DMS53 (cell line): ENCODE data around the gene RAB3IL1.
"Not testable (repeated sequence)": the region's sequence is repeated elsewhere in the genome, so short reads cannot be mapped to it uniquely, and the experiment has no call there.

Experiments
- DNase-seq: peaks from one replicate; lab custom pipeline; 2025; lab: John Stamatoyannopoulos, UW

Gene RAB3IL1, protein sequence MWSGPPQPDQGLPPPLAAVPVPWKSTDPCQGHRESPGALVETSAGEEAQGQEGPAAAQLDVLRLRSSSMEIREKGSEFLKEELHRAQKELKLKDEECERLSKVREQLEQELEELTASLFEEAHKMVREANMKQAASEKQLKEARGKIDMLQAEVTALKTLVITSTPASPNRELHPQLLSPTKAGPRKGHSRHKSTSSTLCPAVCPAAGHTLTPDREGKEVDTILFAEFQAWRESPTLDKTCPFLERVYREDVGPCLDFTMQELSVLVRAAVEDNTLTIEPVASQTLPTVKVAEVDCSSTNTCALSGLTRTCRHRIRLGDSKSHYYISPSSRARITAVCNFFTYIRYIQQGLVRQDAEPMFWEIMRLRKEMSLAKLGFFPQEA

DNA sequence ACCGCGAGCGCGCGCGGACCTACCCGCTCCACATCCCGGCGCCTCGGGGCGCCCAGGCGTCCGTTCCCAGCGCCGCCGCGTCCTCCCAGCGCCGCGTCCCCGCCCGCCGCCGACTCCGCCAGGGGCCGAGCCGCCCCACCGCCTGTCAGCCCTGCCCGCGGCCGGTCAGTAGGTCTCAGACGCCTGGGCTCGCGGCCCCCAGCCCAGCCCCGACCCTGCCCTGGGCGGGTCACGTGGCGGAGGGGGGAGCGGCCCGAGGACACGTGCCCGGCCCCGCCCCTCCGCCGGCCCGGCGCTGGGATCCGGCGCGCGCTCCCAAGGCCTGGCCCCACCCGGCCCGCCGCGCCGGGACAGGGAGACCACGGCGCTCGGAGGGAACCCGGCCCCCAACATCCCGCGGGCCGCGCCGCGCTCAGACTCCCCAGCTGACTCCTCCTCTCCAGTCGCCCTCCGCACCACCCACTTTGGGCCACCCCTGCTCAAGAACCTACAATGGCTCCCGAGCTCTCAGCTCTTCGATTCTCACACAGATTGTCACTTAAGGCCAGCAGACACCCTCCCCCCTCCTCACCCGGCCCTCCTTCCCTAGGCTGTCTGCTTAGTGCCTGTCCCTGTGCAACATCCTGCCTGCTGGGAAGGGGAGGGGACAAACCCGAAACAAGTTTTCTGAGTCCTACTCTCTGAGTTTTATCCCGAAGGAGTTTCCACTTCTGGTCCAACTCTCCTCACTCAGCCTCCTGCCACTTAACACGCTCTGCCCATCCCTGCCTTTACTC, at the start of gene RAB3IL1:
Gene RAB3IL1 (minus strand): TSS at position 233 of the 776 bp plus-strand sequence. CDS start 199 bp downstream, at position 34.
- DNase-seq, result peak; percentile 72

DNA sequence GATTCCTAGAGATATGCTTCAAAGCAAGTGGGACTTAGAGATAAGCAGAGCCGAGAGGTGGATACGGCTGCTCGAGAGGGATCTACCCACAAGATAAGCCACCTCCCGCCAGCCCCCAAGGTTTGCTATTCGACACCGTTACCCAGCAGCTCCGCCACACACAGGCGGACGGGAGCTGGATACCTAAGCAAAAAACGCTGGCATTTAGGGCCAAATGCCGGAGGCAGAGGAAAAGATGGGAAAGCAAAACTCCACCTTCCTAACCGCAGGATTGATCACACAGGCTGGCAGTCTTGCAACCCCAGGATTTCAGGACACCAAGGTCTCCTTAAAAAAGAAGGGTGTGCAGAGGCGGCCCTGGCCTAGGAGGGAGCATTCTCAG, 49.4 kb upstream of the RAB3IL1 start:
- peak; percentile 47 for DNase-seq

DNA sequence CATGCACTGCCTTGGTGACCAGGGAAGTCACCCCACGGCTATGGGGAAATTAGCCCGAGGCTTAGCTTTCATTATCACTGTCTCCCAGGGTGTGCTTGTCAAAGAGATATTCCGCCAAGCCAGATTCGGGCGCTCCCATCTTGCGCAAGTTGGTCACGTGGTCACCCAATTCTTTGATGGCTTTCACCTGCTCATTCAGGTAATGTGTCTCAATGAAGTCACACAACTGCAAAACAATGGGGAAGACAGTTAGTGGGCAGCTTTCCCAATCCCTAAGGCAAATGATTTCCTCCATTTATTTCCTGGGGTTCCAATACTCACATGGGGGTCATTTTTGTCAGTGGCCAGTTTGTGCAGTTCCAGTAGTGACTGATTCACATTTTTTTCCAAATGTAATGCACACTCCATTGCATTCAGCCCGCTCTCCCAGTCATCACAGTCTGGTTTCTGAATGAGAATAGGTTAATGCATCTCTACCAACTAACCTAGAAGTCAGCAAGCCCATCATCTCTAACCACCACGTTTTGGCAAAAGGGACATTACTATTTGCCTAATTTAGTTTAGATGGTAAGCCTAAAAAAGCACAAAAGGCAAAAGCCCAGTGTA, 47.4 kb upstream of the RAB3IL1 start:
- not testable (repeated sequence) for DNase-seq

DNA sequence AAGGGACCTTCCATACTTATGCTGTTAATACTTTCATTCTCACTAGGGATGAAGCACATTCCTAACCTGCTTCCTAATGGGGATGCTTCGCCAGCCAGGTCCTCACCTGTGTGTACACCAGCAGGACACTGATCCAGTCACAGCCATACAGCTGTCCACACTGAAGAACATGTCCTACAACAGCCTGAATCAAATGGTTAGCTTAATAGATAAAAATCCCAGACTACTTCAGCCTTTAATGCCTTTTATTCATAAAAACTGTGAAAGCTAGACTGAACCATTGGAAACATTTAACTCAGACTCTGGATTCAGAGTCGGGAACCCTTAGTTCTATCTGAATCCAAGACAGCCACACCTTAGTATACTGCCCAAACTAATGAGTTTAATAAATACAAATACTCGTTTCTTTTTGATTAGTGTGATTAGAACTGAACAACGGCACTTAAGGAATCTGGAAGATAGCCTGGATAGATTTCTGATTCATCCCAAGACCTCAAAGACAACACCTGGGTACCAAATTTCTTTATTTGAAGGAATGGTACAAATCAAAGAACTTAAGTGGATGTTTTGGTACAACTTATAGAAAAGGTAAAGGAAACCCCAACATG, 46.8 kb upstream of the RAB3IL1 start:
- DNase-seq, result peak; percentile 32

DNA sequence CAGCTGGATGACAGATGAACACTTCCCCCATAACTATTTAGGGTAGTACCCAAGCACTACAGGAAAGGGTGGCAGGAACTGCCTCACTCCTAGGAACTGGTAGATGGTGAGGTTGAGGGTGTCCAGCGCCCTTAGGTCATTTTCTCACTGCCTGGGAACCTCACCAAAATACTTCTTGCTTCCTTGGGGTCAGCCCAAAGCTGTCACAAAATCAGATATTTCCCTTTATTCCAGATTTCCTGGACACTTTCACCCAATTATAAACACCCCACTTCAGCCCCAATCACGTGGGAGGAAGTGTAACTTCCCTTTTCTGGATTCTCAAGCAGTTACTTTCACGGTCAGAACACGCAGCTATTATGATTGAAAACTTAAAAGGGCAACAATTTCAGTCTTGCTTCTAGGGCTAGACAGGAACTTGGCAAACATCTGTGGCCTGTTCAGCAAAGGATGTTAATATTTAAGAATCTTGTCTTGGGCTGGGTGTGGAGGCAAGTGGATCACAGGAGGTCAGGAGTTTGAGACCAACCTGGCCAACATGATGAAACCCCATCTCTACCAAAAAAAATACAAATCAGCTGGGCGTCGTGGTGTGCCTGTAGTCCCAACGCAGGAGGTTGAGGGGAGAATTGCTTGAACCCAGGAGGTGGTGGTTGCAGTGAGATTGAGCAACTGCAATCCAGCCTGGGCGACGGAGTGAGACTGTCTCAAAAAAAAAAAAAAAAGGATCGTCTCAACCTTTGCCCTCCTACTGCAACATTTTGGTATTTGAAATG, 46.1 kb upstream of the RAB3IL1 start:
- no peak for DNase-seq

DNA sequence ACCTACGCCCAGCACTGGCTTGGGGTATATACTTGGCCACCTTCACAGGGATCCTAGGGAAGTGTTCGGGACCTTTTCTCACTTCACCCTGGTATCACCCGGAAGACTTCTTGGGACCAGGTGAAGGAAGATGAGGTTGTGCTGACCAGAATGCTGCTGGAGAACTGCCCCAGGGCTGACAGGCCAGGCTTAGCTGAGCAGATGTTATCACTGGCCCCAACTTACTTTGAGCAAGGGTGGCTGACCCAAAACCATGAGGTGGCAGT, 45.6 kb upstream of the RAB3IL1 start:
- DNase-seq, result no peak

DNA sequence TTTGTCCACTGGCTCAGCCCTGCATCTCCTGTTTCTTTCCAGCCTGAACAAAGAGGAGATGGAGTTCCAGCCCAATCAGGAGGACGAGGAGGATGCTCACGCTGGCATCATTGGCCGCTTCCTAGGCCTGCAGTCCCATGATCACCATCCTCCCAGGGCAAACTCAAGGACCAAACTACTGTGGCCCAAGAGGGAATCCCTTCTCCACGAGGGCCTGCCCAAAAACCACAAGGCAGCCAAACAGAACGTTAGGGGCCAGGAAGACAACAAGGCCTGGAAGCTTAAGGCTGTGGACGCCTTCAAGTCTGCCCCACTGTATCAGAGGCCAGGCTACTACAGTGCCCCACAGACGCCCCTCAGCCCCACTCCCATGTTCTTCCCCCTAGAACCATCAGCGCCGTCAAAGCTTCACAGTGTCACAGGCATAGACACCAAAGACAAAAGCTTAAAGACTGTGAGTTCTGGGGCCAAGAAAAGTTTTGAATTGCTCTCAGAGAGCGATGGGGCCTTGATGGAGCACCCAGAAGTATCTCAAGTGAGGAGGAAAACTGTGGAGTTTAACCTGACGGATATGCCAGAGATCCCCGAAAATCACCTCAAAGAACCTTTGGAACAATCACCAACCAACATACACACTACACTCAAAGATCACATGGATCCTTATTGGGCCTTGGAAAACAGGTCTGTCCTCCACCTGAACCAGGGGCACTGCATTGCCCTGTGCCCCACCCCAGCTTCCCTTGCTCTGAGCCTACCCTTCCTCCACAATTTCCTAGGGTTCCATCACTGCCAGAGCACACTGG, 45.0 kb upstream of the RAB3IL1 start:
- no peak for DNase-seq

DNA sequence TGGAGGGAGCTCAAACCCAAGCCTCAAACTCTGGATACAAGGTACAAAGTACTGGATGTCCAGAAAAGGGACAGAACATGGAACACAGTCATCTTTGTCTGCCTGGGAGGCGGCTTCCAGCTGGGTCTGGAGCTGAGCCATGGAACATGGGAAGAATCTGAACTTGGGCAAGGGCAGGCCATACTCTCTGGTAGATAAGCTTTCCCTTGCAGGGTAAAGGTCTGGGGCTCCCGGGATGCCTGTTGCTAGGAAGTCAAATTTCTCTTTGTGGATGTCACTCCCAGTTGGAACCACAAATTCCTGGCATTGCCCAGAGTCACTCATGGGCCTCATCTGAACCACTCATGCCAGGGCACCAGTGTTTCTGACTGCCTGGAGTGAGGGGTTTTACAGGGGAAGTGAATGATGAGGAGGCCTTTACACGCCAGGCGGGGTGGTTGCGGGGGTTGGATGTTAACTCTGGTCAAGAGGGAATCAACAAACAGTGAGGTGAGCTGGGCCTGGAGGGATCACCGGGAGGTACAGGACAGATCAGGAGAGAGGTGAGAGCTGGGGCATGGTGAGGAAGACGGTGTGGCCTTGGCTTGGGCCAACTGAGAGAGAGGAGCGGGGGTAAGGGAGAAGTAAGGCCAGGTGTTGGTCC, 44.3 kb upstream of the RAB3IL1 start:
- no peak for DNase-seq

DNA sequence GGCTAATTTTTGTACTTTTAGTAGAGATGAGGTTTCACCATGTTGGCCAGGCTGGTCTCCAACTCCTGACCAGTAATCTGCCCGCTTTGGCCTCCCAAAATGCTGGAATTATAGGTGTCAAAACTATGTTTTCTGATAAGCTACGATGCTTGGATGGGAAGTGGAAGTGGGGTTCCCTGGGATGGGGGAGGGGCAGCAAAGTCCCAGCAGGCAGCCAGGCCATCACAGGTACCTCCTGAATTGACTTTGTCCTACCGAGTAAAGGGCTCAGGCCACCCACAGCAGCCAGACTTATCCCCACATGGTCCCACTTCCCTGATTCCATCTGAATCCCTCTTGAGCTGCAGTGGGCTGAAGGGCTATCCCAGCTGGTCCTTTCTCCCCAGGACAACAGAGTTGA, 43.2 kb upstream of the RAB3IL1 start:
- DNase-seq, result no peak

DNA sequence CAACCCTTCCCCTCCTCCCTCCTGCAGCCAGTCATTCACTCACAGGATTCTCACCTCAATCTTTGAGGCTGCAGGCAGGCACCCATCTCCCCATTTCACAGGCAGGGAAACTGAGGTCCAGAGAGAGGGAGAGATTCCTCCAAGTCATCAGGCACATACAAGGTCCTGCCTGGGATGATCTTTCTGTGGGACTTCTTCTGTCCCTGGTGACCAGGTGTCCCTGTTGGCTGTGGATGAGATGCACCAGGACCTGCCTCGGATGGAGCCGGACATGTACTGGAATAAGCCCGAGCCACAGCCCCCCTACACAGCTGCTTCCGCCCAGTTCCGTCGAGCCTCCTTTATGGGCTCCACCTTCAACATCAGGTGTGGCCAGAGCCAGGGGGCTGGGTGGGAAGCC, 42.3 kb upstream of the RAB3IL1 start:
- DNase-seq, result no peak

DNA sequence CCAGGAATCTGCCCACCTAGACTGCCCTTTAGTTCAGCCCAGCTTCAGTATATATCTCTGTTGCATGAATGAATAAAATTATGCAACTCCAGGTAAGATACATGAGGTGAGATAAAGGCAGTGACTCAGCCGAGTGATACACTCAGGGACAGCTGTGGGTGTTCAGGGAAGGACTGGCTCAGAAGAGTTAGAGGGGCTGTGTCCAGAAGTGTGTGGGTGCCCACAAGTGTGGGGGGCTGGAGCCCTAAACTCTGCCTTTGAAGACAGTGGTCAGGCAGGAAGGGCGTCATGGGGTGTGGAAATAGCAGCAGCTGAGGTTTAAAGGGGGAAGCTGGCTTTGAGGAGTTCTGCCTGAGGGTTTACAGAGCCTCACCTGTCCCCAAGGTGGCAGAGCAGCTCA, 41.7 kb upstream of the RAB3IL1 start:
- DNase-seq, result peak; percentile 34

DNA sequence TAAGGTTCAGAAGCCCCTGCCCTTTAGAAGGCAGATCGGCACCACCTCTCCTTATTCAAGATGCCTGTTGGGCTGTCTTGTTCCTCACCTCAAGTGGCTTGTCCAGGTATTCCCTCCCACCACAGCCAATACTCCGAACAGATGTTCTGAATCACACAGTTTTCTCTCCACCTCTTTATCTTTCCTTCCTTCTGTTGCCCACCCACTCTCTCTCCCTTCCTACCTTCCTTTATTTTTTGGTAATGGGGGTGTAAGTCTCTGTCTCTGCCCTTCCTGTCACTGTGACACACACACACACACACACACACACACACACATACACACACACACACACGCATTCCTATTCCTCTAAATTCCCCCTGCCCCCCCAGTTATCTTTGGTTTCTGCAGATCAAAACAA, 41.2 kb upstream of the RAB3IL1 start:
- no peak for DNase-seq

DNA sequence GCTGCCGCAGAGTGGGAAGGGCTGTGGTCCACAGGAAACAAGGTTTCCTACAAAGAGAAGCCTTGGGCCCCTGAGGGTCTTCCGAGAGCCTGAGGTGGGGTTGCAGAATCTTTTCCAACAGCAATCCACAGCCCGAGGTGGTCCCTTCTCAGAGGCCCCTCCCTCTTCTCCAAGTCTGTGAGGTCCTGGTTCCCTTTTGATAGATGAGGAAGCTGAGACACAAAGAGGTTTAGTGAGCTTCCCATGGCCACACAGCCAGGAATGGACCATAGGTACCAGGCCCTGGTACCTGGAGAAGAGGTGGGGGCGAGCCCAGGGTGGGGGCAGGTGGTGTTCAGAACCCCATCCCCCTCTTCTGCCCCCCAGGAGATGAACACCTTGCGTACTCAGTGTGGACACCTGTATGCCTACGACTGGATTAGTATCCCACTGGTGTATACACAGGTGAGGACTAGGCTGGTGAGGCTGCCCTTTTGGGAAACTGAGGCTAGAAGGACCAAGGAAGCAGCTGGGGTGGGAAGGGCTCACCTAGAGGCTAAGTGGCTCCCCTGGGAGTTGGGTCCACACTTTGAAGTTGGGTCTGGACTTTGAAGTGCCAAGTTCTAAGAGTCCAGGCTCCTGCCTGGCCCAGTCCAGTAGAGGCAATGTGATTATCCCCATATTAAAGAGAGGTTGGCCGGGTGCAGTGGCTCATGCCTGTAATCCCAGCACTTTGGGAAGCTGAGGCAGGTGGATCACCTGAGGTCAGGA, 39.8 kb upstream of the RAB3IL1 start:
- DNase-seq, result no peak

DNA sequence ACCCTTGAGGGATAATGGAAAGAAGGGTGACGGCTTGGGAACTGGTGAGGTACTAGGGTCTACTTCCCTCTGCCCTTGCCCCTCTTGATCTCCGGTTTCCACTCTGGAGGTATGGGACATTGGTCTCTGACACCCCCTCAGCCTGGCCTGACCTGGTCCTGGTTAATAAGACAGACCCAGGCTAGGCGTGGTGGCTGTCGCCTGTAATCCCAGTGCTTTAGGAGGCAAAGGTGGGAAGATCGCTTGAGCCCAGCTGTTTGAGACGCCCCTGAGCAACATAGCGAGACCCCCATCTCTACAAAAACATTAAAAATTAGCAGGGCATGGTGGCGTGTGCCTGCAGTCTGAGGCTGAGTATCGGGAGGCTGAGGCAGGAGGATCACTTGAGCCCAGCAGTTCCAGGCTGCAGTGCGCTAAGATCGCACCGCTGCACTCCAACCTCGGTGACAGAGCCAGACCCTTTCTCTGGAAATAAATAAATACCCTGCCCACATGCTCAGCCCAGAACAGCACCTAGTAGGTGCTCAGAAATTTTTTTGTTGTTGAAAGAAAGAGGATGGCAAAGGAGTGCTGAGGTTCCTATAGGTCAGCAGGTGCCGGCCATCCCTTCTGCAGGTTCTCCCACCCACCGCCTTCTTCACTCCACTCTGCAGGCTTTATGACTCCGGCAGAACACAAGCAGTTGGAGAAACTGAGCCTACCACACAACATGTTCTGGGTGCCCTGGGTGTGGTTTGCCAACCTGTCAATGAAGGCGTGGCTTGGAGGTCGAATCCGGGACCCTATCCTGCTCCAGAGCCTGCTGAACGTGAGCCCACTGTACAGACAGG, 39.0 kb upstream of the RAB3IL1 start:
- DNase-seq, result no peak

DNA sequence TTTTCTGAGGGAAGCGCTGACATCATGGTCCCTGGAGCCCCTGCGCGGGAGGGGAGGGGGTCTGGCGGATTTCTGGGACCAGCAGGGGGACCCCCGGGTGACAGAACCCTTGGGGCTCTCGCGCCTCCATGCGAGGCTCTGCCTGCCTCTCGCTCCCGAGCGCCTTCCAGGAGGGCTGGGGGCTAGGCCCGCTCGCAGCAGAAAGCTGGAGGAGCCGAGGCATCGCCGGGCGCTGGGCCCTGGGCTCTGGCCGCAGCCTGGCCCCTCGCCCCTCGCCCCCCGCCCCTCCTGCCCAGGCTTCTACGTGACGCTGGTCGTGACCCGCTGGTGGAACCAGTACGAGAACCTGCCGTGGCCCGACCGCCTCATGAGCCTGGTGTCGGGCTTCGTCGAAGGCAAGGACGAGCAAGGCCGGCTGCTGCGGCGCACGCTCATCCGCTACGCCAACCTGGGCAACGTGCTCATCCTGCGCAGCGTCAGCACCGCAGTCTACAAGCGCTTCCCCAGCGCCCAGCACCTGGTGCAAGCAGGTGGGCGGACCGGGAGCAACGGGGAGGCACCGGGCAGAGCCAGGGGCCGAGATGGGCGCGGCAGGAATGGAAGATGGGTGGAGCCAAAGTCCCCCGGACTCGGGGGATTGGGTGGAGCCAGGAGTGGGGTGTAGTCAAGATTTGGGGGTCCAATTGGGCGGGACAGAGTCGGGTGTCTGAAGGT, 38.2 kb upstream of the RAB3IL1 start:
- DNase-seq, result peak; percentile 87

DNA sequence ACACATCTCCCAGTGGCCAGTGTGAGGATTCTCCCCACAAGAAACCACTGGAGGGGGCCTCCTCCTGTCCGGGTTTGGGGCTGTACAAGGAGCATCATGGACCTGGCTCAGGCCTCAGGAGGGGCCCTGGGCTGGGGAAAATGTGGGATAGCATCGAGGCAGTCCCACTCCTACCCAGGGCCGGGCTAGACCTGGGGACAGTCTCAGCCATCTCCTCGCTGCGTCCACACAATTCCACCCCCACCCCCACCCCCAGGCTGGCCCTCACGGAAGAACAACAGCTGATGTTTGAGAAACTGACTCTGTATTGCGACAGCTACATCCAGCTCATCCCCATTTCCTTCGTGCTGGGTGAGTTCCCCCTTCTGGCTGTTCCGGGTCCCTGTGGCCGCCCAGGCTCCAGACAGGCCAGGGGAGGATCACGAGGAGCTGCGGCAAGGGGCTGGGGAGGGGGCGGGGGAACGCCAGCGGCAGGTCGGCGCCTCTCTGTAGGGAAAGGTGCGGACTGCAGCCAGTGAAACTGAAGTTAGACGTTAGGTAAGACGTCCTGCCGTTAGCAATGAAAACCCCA, 37.6 kb upstream of the RAB3IL1 start:
- DNase-seq, result no peak

DNA sequence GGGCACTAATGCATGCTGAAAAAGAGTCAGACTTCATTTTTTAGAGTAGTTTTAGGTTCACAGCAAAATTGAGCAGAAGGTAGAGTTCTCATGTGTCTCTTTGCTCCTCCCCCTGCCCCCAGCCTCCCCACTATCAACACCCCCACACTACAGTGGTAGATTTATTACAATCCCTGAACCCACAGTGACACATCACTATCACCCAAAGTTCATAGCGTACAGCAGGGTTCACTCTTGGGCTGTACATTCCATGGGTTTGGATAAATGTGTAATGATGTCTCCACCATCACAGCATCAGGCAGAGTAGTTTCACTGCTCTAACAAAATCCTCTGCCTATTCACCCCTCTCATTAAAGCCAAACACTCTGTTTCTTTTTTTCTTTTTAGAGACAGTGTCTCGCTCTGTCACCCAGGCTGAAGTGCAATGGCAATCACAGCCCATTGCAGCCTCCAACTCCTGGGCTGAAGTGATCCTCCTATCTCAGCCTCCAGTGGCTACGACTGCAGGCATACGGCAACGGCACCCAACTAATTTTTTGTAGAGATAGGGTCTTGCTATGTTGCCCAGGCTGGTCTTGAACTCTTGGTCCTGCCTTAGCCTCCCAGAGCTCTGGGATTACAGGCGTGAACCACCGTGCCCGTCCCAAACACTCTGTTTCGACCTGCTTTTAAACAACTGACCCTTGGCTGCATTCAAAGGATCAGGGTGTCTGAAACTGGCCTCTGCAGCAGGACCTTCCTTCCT, 36.9 kb upstream of the RAB3IL1 start:
- DNase-seq, result no peak
